HFFc6 (cell line): ENCODE data around the gene CLDN20. TPM values are rescaled to one million over a fixed set of nuclear protein-coding genes. Genes with fewer than 3 reads are reported as not detected.

Experiments
- DNase-seq: peaks from one replicate; pipeline ENCODE4 v3.0.0-alpha.2; 2018
- H3K27ac Mint-ChIP-seq: 2 replicates; pipeline ENCODE4 v1.8.0; 2020; ENCODE audit warnings: mild to moderate bottlenecking, mixed read lengths
- H3K27me3 Mint-ChIP-seq: 2 replicates; pipeline ENCODE4 v1.8.0; 2021; ENCODE audit warnings: mild to moderate bottlenecking, moderate library complexity, mixed read lengths; ENCODE audit not compliant: insufficient read depth
- H3K36me3 Mint-ChIP-seq: 2 replicates; pipeline ENCODE4 v1.8.0; 2021; ENCODE audit warnings: low read depth, mixed read lengths
- H3K4me1 Mint-ChIP-seq: 2 replicates; pipeline ENCODE4 v1.8.0; 2020; ENCODE audit warnings: low read depth, mixed read lengths
- H3K4me3 Mint-ChIP-seq: 2 replicates; pipeline ENCODE4 v1.8.0; 2020; ENCODE audit warnings: mild to moderate bottlenecking, moderate library complexity, mixed read lengths
- H3K9me3 Mint-ChIP-seq: 2 replicates; pipeline ENCODE4 v1.8.0; 2020; ENCODE audit warnings: mild to moderate bottlenecking, mixed read lengths
- CTCF ChIP-seq: fragments of 200-600 bp; sonication (generic); IDR thresholded peaks from 2 replicates; pipeline ENCODE4 v1.5.0; 2021; ENCODE audit warnings: antibody characterized with exemption, mild to moderate bottlenecking
- total RNA-seq, 6 experiments: library from RNA; stranded (reverse); fragmentation: NEBNext Ultra II Directional; extraction: Animal tissue kit (Norgen Biotek cat#: 25700); gene quantifications; 2 replicates in 1 of 6; 3 replicates in 5 of 6; pipeline ENCODE4 v1.2.3, GENCODE V29; 2021

The CLDN20 gene
- total RNA-seq, 6 experiments from 2014 or later = not detected

GRCh38 chr6:155274106-155274505 is 10.3 kb downstream of the CLDN20 start:
- H3K27ac Mint-ChIP-seq = peak overlapping the region; percentile 85
- peaks cover 15% of the 10 kb centered on the region for H3K36me3 Mint-ChIP-seq
- H3K27me3 Mint-ChIP-seq = no peaks in the 10 kb centered on the region; the same call in 1 of the 2 replicates
- peaks cover 65% of the 10 kb centered on the region for H3K4me1 Mint-ChIP-seq
- no peak for TF ChIP-seq CTCF
- H3K4me3 Mint-ChIP-seq = no peak overlapping the region
- peak; percentile 41 for DNase-seq
- no peaks in the 10 kb centered on the region for H3K9me3 Mint-ChIP-seq

- peak; percentile 49 for DNase-seq
- H3K27ac Mint-ChIP-seq = peak overlapping the region; percentile 85
Observed at GRCh38 chr6:155274533-155274932, 10.7 kb downstream of the CLDN20 start.

GRCh38 chr6:155275808-155276480 is 12.1 kb downstream of the CLDN20 start:
- Mint-ChIP-seq H3K27ac (peak overlapping the region; percentile 77), H3K9me3 (no peaks in the 10 kb centered on the region), H3K4me3 (no peak overlapping the region), H3K27me3 (no peaks in the 10 kb centered on the region), H3K36me3 (peaks cover 23% of the 10 kb centered on the region), H3K4me1 (peaks cover 75% of the 10 kb centered on the region)
- no peak for DNase-seq
- no peak for TF ChIP-seq CTCF

More at GRCh38 chr6:155274533-155274932, 10.7 kb downstream of the CLDN20 start:
- Mint-ChIP-seq H3K4me1 (peaks cover 69% of the 10 kb centered on the region), H3K36me3 (peaks cover 19% of the 10 kb centered on the region), H3K9me3 (no peaks in the 10 kb centered on the region), H3K4me3 (no peak overlapping the region), H3K27me3 (no peaks in the 10 kb centered on the region; the same call in 1 of the 2 replicates)
- no peak for TF ChIP-seq CTCF

- DNase-seq = no peak
- Mint-ChIP-seq H3K4me3 (no peak overlapping the region), H3K4me1 (peaks cover 75% of the 10 kb centered on the region), H3K27ac (peak overlapping the region; percentile 27; the same call in 1 of the 2 replicates), H3K36me3 (peaks cover 23% of the 10 kb centered on the region), H3K27me3 (no peaks in the 10 kb centered on the region), H3K9me3 (no peaks in the 10 kb centered on the region)
- TF ChIP-seq CTCF = no peak
Observed at GRCh38 chr6:155276638-155277037, 12.8 kb downstream of the CLDN20 start.

- Mint-ChIP-seq H3K4me3 (no peak overlapping the region), H3K9me3 (no peaks in the 10 kb centered on the region), H3K27ac (no peak overlapping the region), H3K36me3 (peaks cover 25% of the 10 kb centered on the region), H3K27me3 (no peaks in the 10 kb centered on the region), H3K4me1 (peaks cover 61% of the 10 kb centered on the region)
- TF ChIP-seq CTCF = no peak
- DNase-seq = no peak
Observed at GRCh38 chr6:155278319-155279049, 14.7 kb downstream of the CLDN20 start.
